Mesangial cell (primary cell): Measurements from ENCODE around the gene MAP4K2. TPM values are rescaled to one million over a fixed set of nuclear protein-coding genes. Genes with fewer than 3 reads are reported as not detected.

ENCODE experiments used
- total RNA-seq: library from RNA; depleted of rRNA; stranded (reverse); fragments of >200 nt; gene quantifications from 2 replicates; pipeline ENCODE4 v1.2.3, GENCODE V29; 2015

The MAP4K2 gene
- 26.4 and 29.5 TPM in 2 replicates for total RNA-seq

GRCh38 chr11:64803158-64803845, at the start of gene MAP4K2:
Gene MAP4K2 (minus strand): TSS chr11:64803214. CDS start chr11:64803149, 65 bp downstream.

GRCh38 chr11:64844330-64845128, 41.5 kb upstream of the MAP4K2 start, which contains the start of gene CDC42BPG:
Gene CDC42BPG (minus strand): TSS chr11:64844653. CDS start chr11:64844569, 84 bp downstream.

GRCh38 chr11:64810271-64810890, 7.4 kb upstream of the MAP4K2 start, which contains the start of gene MEN1:
Gene MEN1 (minus strand): TSS chr11:64810551. CDS start chr11:64810109, 442 bp downstream.

GRCh38 chr11:64778473-64779298, 24.3 kb downstream of the MAP4K2 start, which contains the start of gene SF1:
Gene SF1 (minus strand): TSS chr11:64778542. CDS start chr11:64778392, 150 bp downstream.

GRCh38 chr11:64759722-64760719, 43.0 kb downstream of the MAP4K2 start, which contains the start of gene PYGM:
Gene PYGM (minus strand): TSS chr11:64759974. CDS start chr11:64759898, 76 bp downstream.

GRCh38 chr11:64743591-64744543, 59.1 kb downstream of the MAP4K2 start, which contains the start of gene RASGRP2:
Gene RASGRP2 (minus strand): TSS chr11:64744142. CDS start chr11:64742866, 1,276 bp downstream.

Other genes starting within 250 kb of the MAP4K2 start
- gene SLC22A11, start 247.3 kb downstream of the MAP4K2 start, total RNA-seq = 0.25 and 0.33 TPM in 2 replicates
- gene SLC22A12, start 212.0 kb downstream of the MAP4K2 start, total RNA-seq = not detected in 2 replicates
- gene NRXN2, start 80.0 kb downstream of the MAP4K2 start, total RNA-seq = not detected in 2 replicates
- gene RASGRP2, start 59.1 kb downstream of the MAP4K2 start, total RNA-seq = 1.3 TPM in 1 of 2 replicates, not detected in the other
- 0.16 and 2.3 TPM in 2 replicates for gene PYGM, start 43.2 kb downstream of the MAP4K2 start, total RNA-seq
- gene SF1, start 24.7 kb downstream of the MAP4K2 start, total RNA-seq = 160 and 190 TPM in 2 replicates
- gene MEN1, start 7.3 kb upstream of the MAP4K2 start, total RNA-seq = 34.2 and 34.9 TPM in 2 replicates
- gene CDC42BPG, start 41.4 kb upstream of the MAP4K2 start, total RNA-seq = 2.1 and 10.1 TPM in 2 replicates
- gene EHD1, start 75.4 kb upstream of the MAP4K2 start, total RNA-seq = 109 and 125 TPM in 2 replicates
- gene ATG2A, start 114.0 kb upstream of the MAP4K2 start, total RNA-seq = 27.2 and 29.9 TPM in 2 replicates
- gene PPP2R5B, start 121.5 kb upstream of the MAP4K2 start, total RNA-seq = 14.3 and 24.8 TPM in 2 replicates
- not detected in 2 replicates for gene GPHA2, start 132.7 kb upstream of the MAP4K2 start, total RNA-seq
- gene MAJIN, start 168.9 kb upstream of the MAP4K2 start, total RNA-seq = not detected in 2 replicates
- gene BATF2, start 193.8 kb upstream of the MAP4K2 start, total RNA-seq = 0.65 and 1.3 TPM in 2 replicates
- gene ARL2, start 210.9 kb upstream of the MAP4K2 start, total RNA-seq = 183 and 212 TPM in 2 replicates
- 18.9 and 25.1 TPM in 2 replicates for gene SNX15, start 224.2 kb upstream of the MAP4K2 start, total RNA-seq
- gene SAC3D1, start 238.0 kb upstream of the MAP4K2 start, total RNA-seq = 20.3 and 39.6 TPM in 2 replicates